Stimulated activated CD8-positive, alpha-beta memory T cell treated with anti-CD3 and anti-CD28 coated beads, Interleukin-15, amount 100 ng/mL, for 48 hours (primary cell): ENCODE results near the gene RAB3A.

Experiments
- DNase-seq, 2 donors: peaks; one replicate each; pipeline ENCODE4 v3.0.0-alpha.2; 2020; ENCODE audit warnings: low read depth in 2 of 2

RAB3A gene

GRCh38 chr19:18203863-18204393 is at the start of gene RAB3A:
Gene RAB3A (minus strand): TSS chr19:18204042. CDS start chr19:18202740, 1,302 bp downstream.
- DNase-seq: peak; percentile 99 to 100

- DNase-seq: no peak
Observed at GRCh38 chr19:18253130-18253529, 49.3 kb upstream of the RAB3A start.

- no peak for DNase-seq
Observed at GRCh38 chr19:18252370-18252717, 48.5 kb upstream of the RAB3A start.

- DNase-seq: peak; percentile 44 to 47
Observed at GRCh38 chr19:18251587-18252369, 47.9 kb upstream of the RAB3A start.

GRCh38 chr19:18249834-18250233 is 46.0 kb upstream of the RAB3A start:
- DNase-seq: no peak

- DNase-seq: no peak
Observed at GRCh38 chr19:18245297-18245696, 41.5 kb upstream of the RAB3A start.

GRCh38 chr19:18239303-18239702 is 35.5 kb upstream of the RAB3A start:
- no peak for DNase-seq

- DNase-seq: no peak
Observed at GRCh38 chr19:18234194-18234593, 30.4 kb upstream of the RAB3A start.

- DNase-seq: peak in 1 of 2 donors; percentile 27
Observed at GRCh38 chr19:18233224-18233825, 29.5 kb upstream of the RAB3A start.

- no peak for DNase-seq
Observed at GRCh38 chr19:18232540-18233223, 28.8 kb upstream of the RAB3A start.

GRCh38 chr19:18231775-18232174 is 27.9 kb upstream of the RAB3A start:
- no peak for DNase-seq

GRCh38 chr19:18230941-18231734 is 27.3 kb upstream of the RAB3A start:
- no peak for DNase-seq

- no peak for DNase-seq
Observed at GRCh38 chr19:18229915-18230314, 26.1 kb upstream of the RAB3A start.

GRCh38 chr19:18229474-18229873 is 25.6 kb upstream of the RAB3A start:
- no peak for DNase-seq

- DNase-seq: no peak
Observed at GRCh38 chr19:18227781-18228271, 24.0 kb upstream of the RAB3A start.

- DNase-seq: no peak
Observed at GRCh38 chr19:18226956-18227780, 23.3 kb upstream of the RAB3A start.

GRCh38 chr19:18225702-18226468 is 22.0 kb upstream of the RAB3A start, which contains the start of gene PDE4C:
Gene PDE4C (minus strand): TSS chr19:18226438. CDS start chr19:18226415, 23 bp downstream.
- DNase-seq: no peak

GRCh38 chr19:18225355-18225701 is 21.5 kb upstream of the RAB3A start:
- DNase-seq: no peak

- DNase-seq: peak; percentile 91
Observed at GRCh38 chr19:18224525-18225354, 20.9 kb upstream of the RAB3A start.
